ENCODE results near the gene MACF1. TPM values are rescaled to one million over a fixed set of nuclear protein-coding genes. Genes with fewer than 3 reads are reported as not detected.
A peak's percentile ranks its signal among the peaks of the same experiment; 100 is the strongest.

The MACF1 gene
- total and polyA plus RNA-seq, 4 donors: 284 to 366 (median 329) TPM

GRCh38 chr1:39411526-39412478 is 207.3 kb downstream of the MACF1 start:
- no peak for DNase-seq (ENCODE audit: low read depth in 4 of 6, low spot score in 6 of 6)
- 35% methylated on average over 3 of the region's 3 CpGs for WGBS (ENCODE audit: insufficient coverage)
- Histone ChIP-seq H3K27ac (ENCODE audit: low read depth, low read length) (peak overlapping the region; percentile 64), H3K27me3 (ENCODE audit: control insufficient read depth, insufficient read depth, low read length) (no peaks in the 10 kb centered on the region), H3K4me3 (ENCODE audit: low read depth, low read length) (peak overlapping the region; percentile 27), H3K9me3 (ENCODE audit: control insufficient read depth, insufficient read depth, low read length) (no peaks in the 10 kb centered on the region), H3K4me1 (ENCODE audit: control insufficient read depth, insufficient read depth, low read length) (peaks cover 34% of the 10 kb centered on the region), H3K36me3 (ENCODE audit: control insufficient read depth, insufficient read depth, low read length) (peaks cover 13% of the 10 kb centered on the region)

DNA sequence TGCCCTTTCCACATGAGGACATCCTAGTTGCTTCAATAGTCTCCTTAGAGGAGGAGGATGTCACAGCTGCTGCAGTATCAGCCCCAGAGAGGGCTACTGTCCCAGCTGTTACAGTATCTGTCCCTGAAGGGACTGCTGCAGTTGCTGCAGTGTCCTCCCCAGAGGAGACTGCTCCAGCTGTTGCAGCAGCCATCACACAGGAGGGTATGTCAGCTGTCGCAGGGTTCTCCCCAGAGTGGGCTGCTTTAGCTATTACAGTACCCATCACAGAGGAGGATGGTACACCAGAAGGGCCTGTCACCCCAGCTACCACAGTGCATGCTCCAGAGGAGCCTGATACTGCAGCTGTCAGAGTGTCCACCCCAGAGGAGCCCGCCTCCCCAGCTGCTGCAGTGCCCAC is 208.4 kb downstream of the MACF1 start:
- no peak overlapping the region for H3K27ac ChIP-seq (ENCODE audit: low read depth, low read length)
- no peak for DNase-seq (ENCODE audit: low read depth in 4 of 6, low spot score in 6 of 6)
- H3K36me3 ChIP-seq (ENCODE audit: control insufficient read depth, insufficient read depth, low read length): peaks cover 13% of the 10 kb centered on the region
- no peaks in the 10 kb centered on the region for H3K9me3 ChIP-seq (ENCODE audit: control insufficient read depth, insufficient read depth, low read length)
- peaks cover 31% of the 10 kb centered on the region for H3K4me1 ChIP-seq (ENCODE audit: control insufficient read depth, insufficient read depth, low read length)
- H3K27me3 ChIP-seq (ENCODE audit: control insufficient read depth, insufficient read depth, low read length): no peaks in the 10 kb centered on the region
- no peak overlapping the region for H3K4me3 ChIP-seq (ENCODE audit: low read depth, low read length)
- 56% methylated on average over 1 of the region's 2 CpGs for WGBS (ENCODE audit: insufficient coverage)

GRCh38 chr1:39413902-39414528 is 209.5 kb downstream of the MACF1 start:
- Histone ChIP-seq H3K4me3 (ENCODE audit: low read depth, low read length) (peak overlapping the region; percentile 19), H3K4me1 (ENCODE audit: control insufficient read depth, insufficient read depth, low read length) (peaks cover 26% of the 10 kb centered on the region), H3K36me3 (ENCODE audit: control insufficient read depth, insufficient read depth, low read length) (peaks cover 13% of the 10 kb centered on the region), H3K9me3 (ENCODE audit: control insufficient read depth, insufficient read depth, low read length) (no peaks in the 10 kb centered on the region), H3K27me3 (ENCODE audit: control insufficient read depth, insufficient read depth, low read length) (no peaks in the 10 kb centered on the region), H3K27ac (ENCODE audit: low read depth, low read length) (peak overlapping the region; percentile 18)
- no peak for DNase-seq (ENCODE audit: low read depth in 4 of 6, low spot score in 6 of 6)
- 53% methylated on average over 3 of the region's 4 CpGs for WGBS (ENCODE audit: insufficient coverage)

DNA sequence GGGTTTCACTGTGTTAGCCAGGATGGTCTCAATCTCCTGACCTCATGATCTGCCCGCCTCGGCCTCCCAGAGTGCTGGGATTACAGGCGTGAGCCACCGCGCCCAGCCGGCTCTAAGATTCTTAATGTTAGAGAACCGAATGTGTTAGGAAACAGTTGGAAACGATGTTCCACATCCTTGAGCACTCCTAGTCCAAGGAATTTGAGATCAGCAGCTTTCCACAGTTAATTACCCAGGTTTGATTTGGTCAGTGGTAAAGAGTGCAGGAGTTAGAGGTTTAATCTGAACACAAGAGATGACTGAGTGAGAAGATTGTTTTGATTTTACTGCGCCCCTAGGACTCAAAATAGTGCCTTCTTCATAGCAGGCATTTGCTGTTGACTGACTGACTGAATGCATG is 211.1 kb downstream of the MACF1 start:
- Histone ChIP-seq H3K9me3 (ENCODE audit: control insufficient read depth, insufficient read depth, low read length) (no peaks in the 10 kb centered on the region), H3K4me1 (ENCODE audit: control insufficient read depth, insufficient read depth, low read length) (peaks cover 26% of the 10 kb centered on the region), H3K4me3 (ENCODE audit: low read depth, low read length) (no peak overlapping the region), H3K36me3 (ENCODE audit: control insufficient read depth, insufficient read depth, low read length) (peaks cover 13% of the 10 kb centered on the region), H3K27me3 (ENCODE audit: control insufficient read depth, insufficient read depth, low read length) (no peaks in the 10 kb centered on the region), H3K27ac (ENCODE audit: low read depth, low read length) (no peak overlapping the region)
- peak in 1 of 6 donors; percentile 36 for DNase-seq (ENCODE audit: low read depth in 4 of 6, low spot score in 6 of 6)
- 100% methylated on average over 1 of the region's 9 CpGs for WGBS (ENCODE audit: insufficient coverage)

GRCh38 chr1:39416609-39417008 is 212.1 kb downstream of the MACF1 start:
- Histone ChIP-seq H3K27ac (ENCODE audit: low read depth, low read length) (no peak overlapping the region), H3K9me3 (ENCODE audit: control insufficient read depth, insufficient read depth, low read length) (no peaks in the 10 kb centered on the region), H3K27me3 (ENCODE audit: control insufficient read depth, insufficient read depth, low read length) (no peaks in the 10 kb centered on the region), H3K36me3 (ENCODE audit: control insufficient read depth, insufficient read depth, low read length) (peaks cover 14% of the 10 kb centered on the region), H3K4me3 (ENCODE audit: low read depth, low read length) (no peak overlapping the region), H3K4me1 (ENCODE audit: control insufficient read depth, insufficient read depth, low read length) (peaks cover 20% of the 10 kb centered on the region)
- no peak for DNase-seq (ENCODE audit: low read depth in 4 of 6, low spot score in 6 of 6)

GRCh38 chr1:39418236-39418635 is 213.7 kb downstream of the MACF1 start:
- Histone ChIP-seq H3K27ac (ENCODE audit: low read depth, low read length) (no peak overlapping the region), H3K9me3 (ENCODE audit: control insufficient read depth, insufficient read depth, low read length) (no peaks in the 10 kb centered on the region), H3K36me3 (ENCODE audit: control insufficient read depth, insufficient read depth, low read length) (peaks cover 12% of the 10 kb centered on the region), H3K4me3 (ENCODE audit: low read depth, low read length) (no peak overlapping the region), H3K27me3 (ENCODE audit: control insufficient read depth, insufficient read depth, low read length) (no peaks in the 10 kb centered on the region), H3K4me1 (ENCODE audit: control insufficient read depth, insufficient read depth, low read length) (peaks cover 9% of the 10 kb centered on the region)
- no peak for DNase-seq (ENCODE audit: low read depth in 4 of 6, low spot score in 6 of 6)
- WGBS (ENCODE audit: insufficient coverage): 33% methylated on average over 1 of the region's 4 CpGs

DNA sequence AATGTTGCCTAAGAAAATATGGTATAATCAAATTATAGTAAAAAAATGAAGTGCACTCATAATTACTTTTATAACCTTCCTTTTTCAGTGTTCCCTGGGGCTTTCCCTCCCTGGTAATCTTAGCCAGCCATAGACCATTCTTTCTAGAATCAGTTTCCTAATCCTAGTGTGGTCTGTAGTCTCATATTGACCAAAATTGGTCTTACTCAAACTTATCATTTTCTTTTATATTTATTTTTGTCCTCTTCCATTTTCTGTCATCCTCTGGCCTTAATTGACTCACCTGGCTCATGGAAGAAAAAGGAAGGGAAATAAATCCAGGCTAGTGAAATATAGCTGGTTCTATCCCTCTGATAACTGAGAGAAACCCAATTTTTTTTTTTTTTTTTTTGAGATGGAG is 216.0 kb downstream of the MACF1 start:
- no peak for DNase-seq (ENCODE audit: low read depth in 4 of 6, low spot score in 6 of 6)
- Histone ChIP-seq H3K27ac (ENCODE audit: low read depth, low read length) (no peak overlapping the region), H3K9me3 (ENCODE audit: control insufficient read depth, insufficient read depth, low read length) (no peaks in the 10 kb centered on the region), H3K36me3 (ENCODE audit: control insufficient read depth, insufficient read depth, low read length) (peaks cover 11% of the 10 kb centered on the region), H3K4me1 (ENCODE audit: control insufficient read depth, insufficient read depth, low read length) (no peaks in the 10 kb centered on the region), H3K27me3 (ENCODE audit: control insufficient read depth, insufficient read depth, low read length) (no peaks in the 10 kb centered on the region), H3K4me3 (ENCODE audit: low read depth, low read length) (no peak overlapping the region)

DNA sequence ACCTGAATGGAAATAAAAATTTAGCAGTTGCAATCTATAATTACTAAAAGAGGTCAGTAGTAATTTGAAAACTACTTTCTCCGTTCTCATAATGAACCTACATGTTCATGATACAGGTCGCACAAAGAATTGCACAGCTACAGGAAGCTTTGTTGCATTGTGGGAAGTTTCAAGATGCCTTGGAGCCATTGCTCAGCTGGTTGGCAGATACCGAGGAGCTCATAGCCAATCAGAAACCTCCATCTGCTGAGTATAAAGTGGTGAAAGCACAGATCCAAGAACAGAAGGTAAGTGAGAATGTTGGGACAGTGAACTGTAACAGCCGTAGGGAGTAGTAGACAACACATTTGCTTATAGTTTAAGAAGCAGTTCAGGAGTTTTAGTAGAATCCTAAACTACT is 218.1 kb downstream of the MACF1 start:
- peak in 1 of 6 donors; percentile 56 for DNase-seq (ENCODE audit: low read depth in 4 of 6, low spot score in 6 of 6)
- H3K36me3 ChIP-seq (ENCODE audit: control insufficient read depth, insufficient read depth, low read length): peaks cover 15% of the 10 kb centered on the region

DNA sequence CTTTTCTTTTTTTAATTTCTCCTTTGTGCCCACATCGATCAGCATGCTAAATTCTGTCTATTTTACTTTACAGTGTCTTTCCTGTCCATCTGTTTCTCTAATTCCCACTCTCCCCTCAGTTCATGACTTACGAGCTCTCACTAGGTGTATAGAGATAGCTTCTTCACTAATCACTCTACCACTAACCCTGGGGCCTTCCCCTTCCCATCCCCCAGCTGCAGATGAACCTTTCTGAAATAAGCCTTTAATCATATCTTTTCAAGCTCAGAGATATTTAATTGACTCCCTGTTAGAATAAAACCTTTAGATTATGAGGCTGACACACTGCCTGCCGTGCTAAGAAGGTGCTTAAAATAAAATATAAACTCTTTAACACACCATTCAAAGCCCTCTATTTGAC is 220.7 kb downstream of the MACF1 start:
- no peak for DNase-seq (ENCODE audit: low read depth in 4 of 6, low spot score in 6 of 6)
- H3K36me3 ChIP-seq (ENCODE audit: control insufficient read depth, insufficient read depth, low read length): peaks cover 26% of the 10 kb centered on the region

More for the DNA sequence above, 218.1 kb downstream of the MACF1 start:
- Histone ChIP-seq H3K27me3 (ENCODE audit: control insufficient read depth, insufficient read depth, low read length) (no peaks in the 10 kb centered on the region), H3K4me3 (ENCODE audit: low read depth, low read length) (no peak overlapping the region), H3K4me1 (ENCODE audit: control insufficient read depth, insufficient read depth, low read length) (no peaks in the 10 kb centered on the region), H3K9me3 (ENCODE audit: control insufficient read depth, insufficient read depth, low read length) (no peaks in the 10 kb centered on the region), H3K27ac (ENCODE audit: low read depth, low read length) (no peak overlapping the region)
- 100% methylated on average over 2 of the region's 4 CpGs for WGBS (ENCODE audit: insufficient coverage)

DNA sequence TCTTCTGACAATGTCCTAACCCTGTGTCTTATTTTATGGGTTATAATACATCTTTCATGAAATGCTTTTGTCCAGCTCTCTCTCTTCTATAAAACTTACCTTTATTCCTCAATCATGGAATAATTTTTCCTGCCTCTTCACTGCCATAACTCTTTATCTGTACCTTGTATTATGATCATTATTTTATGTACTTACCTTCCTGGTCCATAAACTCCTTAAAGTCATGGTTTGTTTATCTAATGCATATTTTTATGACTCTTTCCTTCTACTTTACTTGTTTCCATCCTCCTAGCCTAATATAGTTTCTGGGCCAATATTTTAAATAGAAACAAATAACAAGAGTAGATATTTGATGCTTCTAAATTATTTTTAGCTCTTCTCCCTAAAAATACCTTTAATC is 221.1 kb downstream of the MACF1 start:
- Histone ChIP-seq H3K36me3 (ENCODE audit: control insufficient read depth, insufficient read depth, low read length) (peaks cover 29% of the 10 kb centered on the region), H3K4me1 (ENCODE audit: control insufficient read depth, insufficient read depth, low read length) (no peaks in the 10 kb centered on the region), H3K27ac (ENCODE audit: low read depth, low read length) (no peak overlapping the region), H3K27me3 (ENCODE audit: control insufficient read depth, insufficient read depth, low read length) (no peaks in the 10 kb centered on the region), H3K4me3 (ENCODE audit: low read depth, low read length) (no peak overlapping the region), H3K9me3 (ENCODE audit: control insufficient read depth, insufficient read depth, low read length) (no peaks in the 10 kb centered on the region)
- DNase-seq (ENCODE audit: low read depth in 4 of 6, low spot score in 6 of 6): no peak

More for the DNA sequence above, 220.7 kb downstream of the MACF1 start:
- Histone ChIP-seq H3K27me3 (ENCODE audit: control insufficient read depth, insufficient read depth, low read length) (no peaks in the 10 kb centered on the region), H3K27ac (ENCODE audit: low read depth, low read length) (no peak overlapping the region), H3K9me3 (ENCODE audit: control insufficient read depth, insufficient read depth, low read length) (no peaks in the 10 kb centered on the region), H3K4me3 (ENCODE audit: low read depth, low read length) (no peak overlapping the region), H3K4me1 (ENCODE audit: control insufficient read depth, insufficient read depth, low read length) (no peaks in the 10 kb centered on the region)
- 100% methylated on average over 1 of the region's 3 CpGs for WGBS (ENCODE audit: insufficient coverage)
